GM12872 (cell line): ENCODE results near the gene INTS3.

ENCODE experiments used
- CTCF ChIP-seq: IDR thresholded peaks from 3 replicates; pipeline ENCODE4 v1.5.1; 2011; ENCODE audit warnings: low read depth, mild to moderate bottlenecking, low read length, moderate library complexity; ENCODE audit not compliant: insufficient read depth

The INTS3 gene

GRCh38 chr1:153795330-153795837, 67.5 kb downstream of the INTS3 start:
- no peak for TF ChIP-seq CTCF

GRCh38 chr1:153795934-153796785, 68.3 kb downstream of the INTS3 start:
- TF ChIP-seq CTCF: no peak

GRCh38 chr1:153796786-153797659, 69.2 kb downstream of the INTS3 start:
- TF ChIP-seq CTCF: peak; percentile 91

- TF ChIP-seq CTCF: no peak
These were observed 70.6 kb downstream of the INTS3 start for GRCh38 chr1:153798468-153798780.

GRCh38 chr1:153799016-153799415, 71.2 kb downstream of the INTS3 start:
- no peak for TF ChIP-seq CTCF

GRCh38 chr1:153799566-153800465, 72.0 kb downstream of the INTS3 start:
- TF ChIP-seq CTCF: no peak
